H1 (cell line): Measurements from ENCODE around the gene ARMH4. TPM values are rescaled to one million over a fixed set of nuclear protein-coding genes. Genes with fewer than 3 reads are reported as not detected.

Experiments used
- ASH2L ChIP-seq: fragments of 200-600, 300-600 bp; sonication (generic); IDR thresholded peaks from one replicate; pipeline ENCODE4 v1.7.1; 2017; ENCODE audit warnings: low read length
- CBX8 ChIP-seq: fragments of 300-800, 300-1000 bp; sonication (generic); IDR thresholded peaks from 2 replicates; pipeline ENCODE4 v1.7.1; 2016; ENCODE audit warnings: low read depth, low read length, borderline replicate concordance
- HDAC2 ChIP-seq, 2 experiments: fragments of 300-600 bp in 1 of 2; sonication (generic) in 1 of 2; IDR thresholded peaks; 2 replicates each; pipeline ENCODE4 v1.6.1; 2011 to 2012; ENCODE audit warnings: low read depth in 2 of 2, low read length in 2 of 2, mild to moderate bottlenecking in 2 of 2, moderate library complexity in 2 of 2, borderline replicate concordance in 1 of 2, inconsistent platforms in 1 of 2
- JUND ChIP-seq: IDR thresholded peaks from 2 replicates; pipeline ENCODE4 v1.6.1; 2011; ENCODE audit warnings: mild to moderate bottlenecking, improper control_type of control experiment, low read length
- KDM4A ChIP-seq: IDR thresholded peaks from one replicate; pipeline ENCODE4 v1.7.1; 2012; ENCODE audit warnings: low read depth, mild to moderate bottlenecking, moderate library complexity, low read length, inconsistent platforms; ENCODE audit not compliant: severe bottlenecking
- PHF8 ChIP-seq: fragments of 200-600 bp; sonication (generic); conservative IDR thresholded peaks from 2 replicates; pipeline ENCODE4 v1.7.1; 2012; ENCODE audit warnings: low read depth, mild to moderate bottlenecking, inconsistent platforms, low read length, moderate library complexity
- POLR2A ChIP-seq, 2 experiments: IDR thresholded peaks; 1 replicate in 1 of 2; 2 replicates in 1 of 2; pipeline ENCODE4 v1.6.1; 2011; ENCODE audit warnings: low read depth in 2 of 2, low read length in 2 of 2, mild to moderate bottlenecking in 2 of 2; ENCODE audit errors: control extremely low read depth in 1 of 2
- SAP30 ChIP-seq: fragments of 300-600 bp; sonication (generic); IDR thresholded peaks from 2 replicates; pipeline ENCODE4 v1.7.1; 2012; ENCODE audit warnings: low read length, moderate library complexity, mild to moderate bottlenecking, inconsistent platforms; ENCODE audit not compliant: insufficient read depth, insufficient replicate concordance
- TAF1 ChIP-seq: IDR thresholded peaks from 2 replicates; pipeline ENCODE4 v1.6.1; 2011; ENCODE audit warnings: mild to moderate bottlenecking, low read depth, low read length
- polyA plus RNA-seq, 7 experiments: library from polyadenylated mRNA; depleted of rRNA in 3 of 7; stranded (reverse) in 5 of 7; unstranded in 2 of 7; fragments of >200 nt in 5 of 7; fragments of 200-250 nt in 2 of 7; gene quantifications; 1 replicate in 5 of 7; 2 replicates in 1 of 7; 4 replicates in 1 of 7; pipeline versions ENCODE4 v1.2.1 to v1.2.3, GENCODE V29; 2011 to 2013; ENCODE audit warnings: missing spikeins in 2 of 7, mixed read lengths in 2 of 7
- total RNA-seq: library from RNA; stranded (reverse); fragmentation: NEBNext Ultra II Directional; extraction: Animal tissue kit (Norgen Biotek cat#: 25700); gene quantifications from 2 replicates; pipeline ENCODE4 v1.2.1, GENCODE V29; 2021
- TF ChIP-seq, protein P1 (sequence below), 3 experiments: IDR thresholded peaks; 1 replicate in 2 of 3; 2 replicates in 1 of 3; pipeline versions ENCODE4 v1.5.1 to v1.6.1; 2011; ENCODE audit warnings: low read length in 3 of 3, mild to moderate bottlenecking in 3 of 3, inconsistent platforms in 2 of 3, low read depth in 1 of 3, moderate library complexity in 1 of 3; ENCODE audit not compliant: insufficient read depth in 1 of 3; ENCODE audit errors: control extremely low read depth in 1 of 3
- TF ChIP-seq, protein P2 (sequence below): IDR thresholded peaks from 2 replicates; pipeline ENCODE4 v1.6.1; 2012; ENCODE audit warnings: inconsistent platforms
- TF ChIP-seq, protein P3 (sequence below): IDR thresholded peaks from 2 replicates; pipeline ENCODE4 v1.6.1; 2012; ENCODE audit warnings: inconsistent platforms

The ARMH4 gene
- total and polyA plus RNA-seq, 2 of the 8 experiments (the other 6 are each of a cell fraction or from before 2014, with no cell fraction given), result 7.1 to 25.4 TPM

DNA sequence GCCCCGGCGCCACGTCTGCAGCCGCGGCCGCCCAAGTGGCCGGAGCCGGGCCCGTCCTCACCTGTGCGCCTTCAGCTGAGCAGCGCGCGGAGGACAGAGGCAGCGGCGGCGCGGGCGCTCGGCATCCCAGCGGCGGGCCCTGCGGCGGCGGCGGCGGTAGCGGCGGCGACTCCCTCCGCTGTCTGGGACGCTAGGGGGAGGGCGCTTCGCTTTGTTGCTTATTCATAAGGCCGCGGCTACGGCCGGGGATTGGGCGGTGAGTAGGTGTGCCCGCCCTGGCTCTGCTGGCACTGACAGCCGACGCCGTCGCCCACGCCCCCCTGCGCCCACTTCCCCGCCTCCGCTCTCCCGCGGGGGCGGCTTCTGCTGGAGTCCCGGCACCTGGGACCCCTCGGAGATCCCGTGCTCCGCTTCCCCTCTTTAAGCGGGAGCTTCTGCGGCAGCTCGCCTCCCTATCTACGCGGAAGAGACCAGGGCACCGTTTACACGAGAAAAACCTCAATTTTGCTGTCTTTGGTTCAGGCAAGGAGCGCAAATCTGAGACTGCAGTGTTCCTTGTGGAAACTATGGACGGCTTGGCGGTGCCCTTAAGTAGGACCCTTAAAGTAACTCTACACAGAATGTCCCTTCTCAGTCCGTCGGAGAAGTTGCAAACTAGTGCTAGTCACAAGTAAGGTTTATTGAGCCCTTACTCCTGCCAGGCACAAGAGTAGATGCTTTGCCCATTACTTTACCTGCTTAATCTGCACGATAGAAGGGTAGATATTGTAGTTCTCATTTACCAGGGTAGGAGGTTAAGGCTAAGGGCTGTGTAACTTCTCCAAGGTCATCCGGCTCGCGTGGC is at the start of gene ARMH4 (continued):
- TF ChIP-seq, protein P1, sequence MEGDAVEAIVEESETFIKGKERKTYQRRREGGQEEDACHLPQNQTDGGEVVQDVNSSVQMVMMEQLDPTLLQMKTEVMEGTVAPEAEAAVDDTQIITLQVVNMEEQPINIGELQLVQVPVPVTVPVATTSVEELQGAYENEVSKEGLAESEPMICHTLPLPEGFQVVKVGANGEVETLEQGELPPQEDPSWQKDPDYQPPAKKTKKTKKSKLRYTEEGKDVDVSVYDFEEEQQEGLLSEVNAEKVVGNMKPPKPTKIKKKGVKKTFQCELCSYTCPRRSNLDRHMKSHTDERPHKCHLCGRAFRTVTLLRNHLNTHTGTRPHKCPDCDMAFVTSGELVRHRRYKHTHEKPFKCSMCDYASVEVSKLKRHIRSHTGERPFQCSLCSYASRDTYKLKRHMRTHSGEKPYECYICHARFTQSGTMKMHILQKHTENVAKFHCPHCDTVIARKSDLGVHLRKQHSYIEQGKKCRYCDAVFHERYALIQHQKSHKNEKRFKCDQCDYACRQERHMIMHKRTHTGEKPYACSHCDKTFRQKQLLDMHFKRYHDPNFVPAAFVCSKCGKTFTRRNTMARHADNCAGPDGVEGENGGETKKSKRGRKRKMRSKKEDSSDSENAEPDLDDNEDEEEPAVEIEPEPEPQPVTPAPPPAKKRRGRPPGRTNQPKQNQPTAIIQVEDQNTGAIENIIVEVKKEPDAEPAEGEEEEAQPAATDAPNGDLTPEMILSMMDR (IDR thresholded peaks at IDR 0.05; ENCODE audit: control extremely low read depth in 1 of 3, insufficient read depth in 1 of 3, low read depth in 1 of 3, low read length in 3 of 3), result no peak
- TF ChIP-seq, protein P2, sequence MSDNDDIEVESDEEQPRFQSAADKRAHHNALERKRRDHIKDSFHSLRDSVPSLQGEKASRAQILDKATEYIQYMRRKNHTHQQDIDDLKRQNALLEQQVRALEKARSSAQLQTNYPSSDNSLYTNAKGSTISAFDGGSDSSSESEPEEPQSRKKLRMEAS, result no peak; the same call in 1 of the 2 replicates
- TF ChIP-seq CBX8 (no peak), POLR2A (IDR thresholded peaks at IDR 0.05; ENCODE audit: control extremely low read depth in 1 of 2, low read depth in 2 of 2, low read length in 2 of 2) (peak in 1 of 2 experiments; percentile 48; a peak in 2 of 3 replicates), SAP30 (no peak), JUND (no peak), PHF8 (0 out of 2 replicates have a peak, but pooled peaks have one; percentile 44), KDM4A (peak; percentile 5), TAF1 (peak; percentile 44; the same call in 1 of the 2 replicates), HDAC2 (IDR thresholded peaks at IDR 0.05; ENCODE audit: borderline replicate concordance in 1 of 2, low read depth in 2 of 2, low read length in 2 of 2) (0 out of 4 replicates have a peak, but pooled peaks of 1 of the 2 experiments have one; percentile 61), ASH2L (peak; percentile 58)
- TF ChIP-seq, protein P3, sequence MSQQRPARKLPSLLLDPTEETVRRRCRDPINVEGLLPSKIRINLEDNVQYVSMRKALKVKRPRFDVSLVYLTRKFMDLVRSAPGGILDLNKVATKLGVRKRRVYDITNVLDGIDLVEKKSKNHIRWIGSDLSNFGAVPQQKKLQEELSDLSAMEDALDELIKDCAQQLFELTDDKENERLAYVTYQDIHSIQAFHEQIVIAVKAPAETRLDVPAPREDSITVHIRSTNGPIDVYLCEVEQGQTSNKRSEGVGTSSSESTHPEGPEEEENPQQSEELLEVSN, result peak; percentile 29; the same call in 1 of the 2 replicates
